ENCODE measurements around the gene SRPK3.

The SRPK3 gene

DNA sequence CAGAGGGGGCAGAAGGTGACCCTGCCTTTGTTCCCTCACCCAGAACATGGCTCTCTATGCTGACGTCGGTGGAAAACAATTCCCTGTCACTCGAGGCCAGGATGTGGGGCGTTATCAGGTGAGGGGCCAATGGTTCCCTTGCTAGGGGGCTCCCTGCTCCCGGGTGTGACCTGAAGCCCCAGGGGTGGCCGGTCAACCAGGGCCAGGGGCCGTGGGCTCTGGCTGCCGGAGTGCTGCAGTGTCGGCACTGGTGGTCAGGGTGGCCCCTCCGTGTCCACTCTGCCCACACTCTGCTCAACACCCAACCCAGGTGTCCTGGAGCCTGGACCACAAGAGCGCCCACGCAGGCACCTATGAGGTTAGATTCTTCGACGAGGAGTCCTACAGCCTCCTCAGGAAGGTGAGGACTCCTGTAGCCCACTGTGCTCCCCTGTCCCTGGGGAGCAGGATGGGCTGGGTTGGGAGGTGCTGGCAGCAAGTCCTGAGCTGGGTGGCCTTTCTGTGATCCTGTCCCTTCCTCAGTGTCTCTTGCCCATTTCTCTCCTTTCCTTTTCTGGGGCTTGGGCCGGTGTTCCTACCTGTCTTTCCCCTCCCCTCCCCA is 16.7 kb downstream of the SRPK3 start:
- H3K4me3 ChIP-seq (ENCODE audit: control insufficient read depth, low read depth, low read length): no peak overlapping the region
- TF ChIP-seq, protein P1, sequence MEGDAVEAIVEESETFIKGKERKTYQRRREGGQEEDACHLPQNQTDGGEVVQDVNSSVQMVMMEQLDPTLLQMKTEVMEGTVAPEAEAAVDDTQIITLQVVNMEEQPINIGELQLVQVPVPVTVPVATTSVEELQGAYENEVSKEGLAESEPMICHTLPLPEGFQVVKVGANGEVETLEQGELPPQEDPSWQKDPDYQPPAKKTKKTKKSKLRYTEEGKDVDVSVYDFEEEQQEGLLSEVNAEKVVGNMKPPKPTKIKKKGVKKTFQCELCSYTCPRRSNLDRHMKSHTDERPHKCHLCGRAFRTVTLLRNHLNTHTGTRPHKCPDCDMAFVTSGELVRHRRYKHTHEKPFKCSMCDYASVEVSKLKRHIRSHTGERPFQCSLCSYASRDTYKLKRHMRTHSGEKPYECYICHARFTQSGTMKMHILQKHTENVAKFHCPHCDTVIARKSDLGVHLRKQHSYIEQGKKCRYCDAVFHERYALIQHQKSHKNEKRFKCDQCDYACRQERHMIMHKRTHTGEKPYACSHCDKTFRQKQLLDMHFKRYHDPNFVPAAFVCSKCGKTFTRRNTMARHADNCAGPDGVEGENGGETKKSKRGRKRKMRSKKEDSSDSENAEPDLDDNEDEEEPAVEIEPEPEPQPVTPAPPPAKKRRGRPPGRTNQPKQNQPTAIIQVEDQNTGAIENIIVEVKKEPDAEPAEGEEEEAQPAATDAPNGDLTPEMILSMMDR (conservative IDR thresholded peaks at IDR 0.05; ENCODE audit: control insufficient read depth, insufficient read depth, low read depth, low read length): no peak
- no peak for DNase-seq (ENCODE audit: low read depth)

DNA sequence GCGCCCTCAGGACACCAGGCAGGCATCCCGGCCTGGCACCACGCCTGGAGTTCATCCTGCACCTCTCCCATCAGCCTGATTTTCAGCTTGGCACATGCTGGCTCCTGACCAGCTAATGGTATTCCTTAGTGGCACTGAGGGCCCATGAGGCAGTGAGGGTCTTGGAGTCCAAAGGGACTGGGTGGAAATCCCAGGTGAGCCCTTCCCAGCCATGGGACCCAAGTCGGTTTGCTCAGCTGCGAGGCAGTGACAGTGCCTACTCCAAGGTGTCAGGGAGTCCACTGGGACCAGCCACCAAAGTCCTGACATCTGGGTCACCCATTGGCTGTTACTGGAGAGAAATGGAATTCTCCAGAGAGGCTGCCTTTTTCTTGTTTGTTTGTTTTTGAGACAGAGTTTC is 18.5 kb downstream of the SRPK3 start:
- H3K4me3 ChIP-seq (ENCODE audit: control insufficient read depth, low read depth, low read length): no peak overlapping the region
- DNase-seq (ENCODE audit: low read depth): no peak
- TF ChIP-seq, protein P1 (conservative IDR thresholded peaks at IDR 0.05; ENCODE audit: control insufficient read depth, insufficient read depth, low read depth, low read length): no peak

DNA sequence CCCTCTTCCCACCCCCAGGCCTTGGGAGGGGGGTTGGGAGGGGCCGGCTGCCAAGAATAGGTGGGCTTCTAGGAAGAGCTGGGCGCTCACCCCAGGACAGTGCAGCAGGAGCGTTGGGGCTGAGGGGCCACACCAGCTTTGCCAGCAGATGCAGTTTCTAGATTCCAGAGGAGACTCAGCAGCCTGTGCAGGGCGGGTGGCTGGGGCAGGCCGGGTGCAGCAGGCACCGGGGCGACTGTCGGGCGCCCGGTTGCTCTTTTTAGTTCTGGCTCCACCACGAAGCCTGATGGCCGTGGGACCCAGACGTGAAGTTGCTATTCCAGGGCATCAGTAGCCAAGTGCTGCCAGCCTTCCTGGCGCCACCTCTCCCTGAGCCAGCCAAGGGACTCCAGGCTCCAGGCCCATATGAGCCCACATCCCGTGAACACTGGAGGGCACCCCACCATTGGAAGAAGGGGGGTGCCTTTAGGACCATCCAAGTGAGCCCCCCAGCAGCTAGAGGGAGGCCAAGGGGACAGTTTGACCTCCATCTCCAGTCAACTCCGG is 19.4 kb downstream of the SRPK3 start:
- H3K4me3 ChIP-seq (ENCODE audit: control insufficient read depth, low read depth, low read length): no peak overlapping the region
- no peak for DNase-seq (ENCODE audit: low read depth)
- TF ChIP-seq, protein P1 (conservative IDR thresholded peaks at IDR 0.05; ENCODE audit: control insufficient read depth, insufficient read depth, low read depth, low read length): no peak

DNA sequence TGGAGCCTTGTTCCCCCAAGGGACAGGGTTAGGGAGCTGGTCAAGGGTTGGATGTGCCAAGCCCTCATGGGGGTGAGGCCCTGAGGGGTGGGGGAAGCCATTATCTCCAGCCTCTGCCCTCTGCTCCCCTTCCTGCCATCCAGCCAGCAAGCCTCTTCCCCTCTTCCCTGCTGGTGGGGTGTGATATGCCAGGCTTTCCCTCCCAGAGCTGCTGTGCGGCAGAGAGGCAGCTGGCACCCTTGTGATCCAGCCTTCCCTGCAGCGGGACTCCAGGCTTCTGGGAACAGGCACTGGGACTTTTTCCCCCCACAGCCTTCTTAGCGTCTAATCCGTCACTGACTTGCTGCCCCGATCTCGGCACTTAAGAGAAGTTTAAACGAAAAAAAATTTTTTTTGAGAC is 19.9 kb downstream of the SRPK3 start:
- DNase-seq (ENCODE audit: low read depth): no peak
- no peak overlapping the region for H3K4me3 ChIP-seq (ENCODE audit: control insufficient read depth, low read depth, low read length)
- TF ChIP-seq, protein P1 (conservative IDR thresholded peaks at IDR 0.05; ENCODE audit: control insufficient read depth, insufficient read depth, low read depth, low read length): no peak

DNA sequence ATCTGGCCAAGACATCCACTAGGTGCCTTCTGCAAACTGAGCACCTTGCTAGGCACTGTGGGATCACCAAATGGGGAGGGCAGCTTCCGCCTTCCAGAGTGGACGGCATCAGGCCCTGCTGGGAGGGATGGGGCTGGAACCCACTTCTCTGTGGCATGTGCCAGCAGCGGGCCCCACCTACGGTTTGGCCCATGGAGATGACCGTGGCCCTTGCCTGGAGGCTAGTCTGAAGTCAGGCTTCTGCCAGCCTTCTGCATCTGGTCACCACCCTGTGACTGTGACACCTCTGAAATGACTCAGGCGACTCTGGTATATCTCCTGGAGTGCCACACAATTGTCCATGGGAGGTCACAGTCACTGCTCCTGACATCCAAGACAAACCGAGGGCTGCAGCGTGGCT is 20.8 kb downstream of the SRPK3 start:
- DNase-seq (ENCODE audit: low read depth): no peak
- H3K4me3 ChIP-seq (ENCODE audit: control insufficient read depth, low read depth, low read length): no peak overlapping the region
- TF ChIP-seq, protein P1 (conservative IDR thresholded peaks at IDR 0.05; ENCODE audit: control insufficient read depth, insufficient read depth, low read depth, low read length): no peak

DNA sequence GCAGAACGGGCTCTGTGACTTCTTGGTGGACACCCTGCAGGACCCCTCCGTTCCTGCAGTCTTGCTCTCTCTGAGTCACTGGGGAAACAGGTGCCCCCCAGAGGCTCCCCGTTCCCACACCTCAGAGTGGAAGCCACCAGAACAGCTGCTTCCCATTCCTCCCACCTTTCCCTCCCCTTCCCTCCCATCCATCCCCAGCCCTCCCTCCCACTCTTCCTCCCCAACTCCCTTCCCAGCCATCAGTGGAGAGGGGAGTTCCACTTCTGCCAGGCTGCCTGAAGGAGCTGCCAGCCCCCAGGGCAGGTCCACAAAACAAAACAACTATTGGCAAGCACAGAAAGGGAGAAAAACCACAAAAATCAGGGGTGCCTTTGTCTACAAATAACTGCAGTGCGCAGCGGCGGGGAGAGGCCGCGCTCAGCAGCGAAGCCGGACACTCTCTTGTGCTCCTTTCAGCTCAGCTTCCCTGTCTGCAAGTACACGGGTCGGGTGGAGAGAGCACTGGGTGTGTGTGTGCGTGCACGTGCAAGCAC is 21.7 kb downstream of the SRPK3 start:
- DNase-seq (ENCODE audit: low read depth): no peak
- TF ChIP-seq, protein P1 (conservative IDR thresholded peaks at IDR 0.05; ENCODE audit: control insufficient read depth, insufficient read depth, low read depth, low read length): no peak
- H3K4me3 ChIP-seq (ENCODE audit: control insufficient read depth, low read depth, low read length): no peak overlapping the region

All from fibroblast of mammary gland (primary cell).